ENCODE results near the gene ARVCF.

GRCh38 chr22:20016734-20017621 lies at the start of gene ARVCF:
- TF ChIP-seq CTCF (conservative IDR thresholded peaks at IDR 0.05 in 1 of 2, IDR thresholded peaks at IDR 0.05 in 1 of 2; ENCODE audit: extremely low read depth in 1 of 2, insufficient read depth in 1 of 2, low read depth in 1 of 2, low read length in 2 of 2) (peak in 1 of 2 donors; percentile 25), EZH2 (IDR thresholded peaks at IDR 0.05; ENCODE audit: borderline replicate concordance, low read length) (no peak)

All from mammary epithelial cell (primary cell).